Breast epithelium (tissue), 4 donors: ENCODE measurements around the gene SAMD10. TPM values are rescaled to one million over a fixed set of nuclear protein-coding genes. Genes with fewer than 3 reads are reported as not detected.

Source experiments
- DNase-seq, 2 donors: peaks; one replicate each; pipeline ENCODE4 v3.0.0-alpha.2; 2019; ENCODE audit warnings: low spot score in 2 of 2
- H3K27ac ChIP-seq, 2 donors: fragments of 200-600 bp; sonication (generic) in 1 of 2; one replicate each; pipeline ENCODE4 v1.5.1; 2016 to 2019; ENCODE audit warnings: mild to moderate bottlenecking in 1 of 2
- H3K27me3 ChIP-seq, 2 donors: fragments of 200-600 bp; sonication (generic) in 1 of 2; one replicate each; pipeline versions ENCODE4 v1.5.1 to v1.6.0; 2017 to 2019; ENCODE audit warnings: control low read depth in 1 of 2, mild to moderate bottlenecking in 1 of 2
- H3K36me3 ChIP-seq: fragments of 200-600 bp; one replicate; pipeline ENCODE4 v1.5.1; 2019
- H3K4me1 ChIP-seq, 2 donors: fragments of 200-600 bp; sonication (generic); one replicate each; pipeline ENCODE4 v1.5.1; 2016 to 2019; ENCODE audit warnings: control low read depth in 1 of 2
- H3K4me3 ChIP-seq, 3 donors: fragments of 200-600 bp; sonication (generic); 1 replicate in 2 of 3; 2 replicates in 1 of 3; pipeline ENCODE4 v1.5.1; 2016 to 2019; ENCODE audit warnings: mild to moderate bottlenecking in 3 of 3, moderate library complexity in 2 of 3
- H3K9me3 ChIP-seq, 2 donors: fragments of 200-600 bp; sonication (generic) in 1 of 2; one replicate each; pipeline ENCODE4 v1.5.1; 2016 to 2019; ENCODE audit warnings: control low read depth in 1 of 2
- POLR2A ChIP-seq: fragments of 450-650 bp; IDR thresholded peaks from one replicate; pipeline ENCODE4 v1.6.1; 2016; ENCODE audit warnings: antibody characterized with exemption, mild to moderate bottlenecking, moderate library complexity
- POLR2AphosphoS5 ChIP-seq, 3 donors: sonication (generic); formaldehyde crosslinking; IDR thresholded peaks; one replicate each; pipeline ENCODE4 v1.6.1; 2017; ENCODE audit warnings: antibody characterized with exemption in 3 of 3
- intact Hi-C: fragments of 100-400 bp; cut with DNase I; formaldehyde crosslinking; loops from one replicate; pipeline ENCODE4 v1.15.1; 2023; ENCODE audit warnings: low total_unique reads
- total RNA-seq, 3 donors: library from RNA; depleted of rRNA; stranded (reverse); fragments of >200 nt; gene quantifications; one replicate each; pipeline ENCODE4 v1.1.0, GENCODE V29; 2016
- TF ChIP-seq, protein P1 (sequence below), 3 donors: fragments of 450-650 bp; IDR thresholded peaks; one replicate each; pipeline ENCODE4 v1.5.1; 2016 to 2017; ENCODE audit warnings: antibody characterized with exemption in 3 of 3, mild to moderate bottlenecking in 3 of 3, moderate library complexity in 3 of 3

Gene SAMD10
- total RNA-seq = 1 to 10 TPM in 2 of 3 donors, under 1 TPM in 1; 0.96 to 3.3 (median 2.8) TPM

DNA sequence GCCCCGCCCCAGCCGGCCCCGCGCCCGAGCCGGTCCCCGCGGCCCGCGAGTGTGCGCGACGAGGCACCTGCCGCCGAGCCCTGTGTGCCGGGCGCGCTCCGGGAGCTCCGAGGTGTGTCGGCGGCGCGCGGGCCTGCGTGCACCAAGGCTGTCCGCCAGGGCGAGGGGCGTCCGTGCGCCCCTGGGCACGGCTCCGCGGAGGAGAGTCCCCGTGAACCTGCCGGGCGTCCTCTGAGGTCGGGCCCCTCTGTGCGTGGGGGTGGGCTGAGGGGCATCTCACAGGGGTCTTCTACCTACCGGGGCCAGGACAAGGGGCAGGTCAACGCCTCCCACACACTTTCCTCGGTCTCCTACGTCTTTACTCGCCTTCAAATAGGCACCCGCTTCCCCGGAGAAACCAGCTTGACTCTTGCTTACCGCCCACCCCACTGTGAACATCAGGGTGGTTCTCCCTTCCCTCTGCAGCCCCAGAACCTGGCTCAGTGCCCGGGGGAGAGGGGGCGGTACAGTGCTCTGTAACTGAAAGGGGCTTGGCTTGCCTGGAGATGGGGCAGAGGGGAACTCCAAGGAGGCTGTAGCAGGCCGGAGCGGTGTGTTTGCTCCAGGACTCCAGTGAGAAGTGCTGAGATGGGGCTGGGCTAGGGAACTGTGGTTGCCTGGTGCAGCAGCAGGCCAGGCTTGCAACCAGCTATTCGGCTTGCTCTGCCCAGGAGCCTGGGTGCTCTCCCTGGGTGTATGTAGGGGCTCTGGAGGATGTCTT is at the start of gene SAMD10:
Gene SAMD10, minus strand, starts transcription at position 86 of the 760 bp plus-strand sequence. CDS start 175 bp downstream, outside the sequence.
- DNase-seq = no peak
- H3K4me1 ChIP-seq = peaks cover 13 to 29% of the 10 kb centered on the region in 2 donors
- no peaks in the 10 kb centered on the region for H3K36me3 ChIP-seq
- intact Hi-C loops = loop anchor here (10.0 kb wide), 1 partner anchor 85 kb away; the partner anchor contains the start of gene DNAJC5
- H3K4me3 ChIP-seq = peak within 1 kb of the TSS; percentile 81 to 99 (median 85)
- TF ChIP-seq, protein P1, sequence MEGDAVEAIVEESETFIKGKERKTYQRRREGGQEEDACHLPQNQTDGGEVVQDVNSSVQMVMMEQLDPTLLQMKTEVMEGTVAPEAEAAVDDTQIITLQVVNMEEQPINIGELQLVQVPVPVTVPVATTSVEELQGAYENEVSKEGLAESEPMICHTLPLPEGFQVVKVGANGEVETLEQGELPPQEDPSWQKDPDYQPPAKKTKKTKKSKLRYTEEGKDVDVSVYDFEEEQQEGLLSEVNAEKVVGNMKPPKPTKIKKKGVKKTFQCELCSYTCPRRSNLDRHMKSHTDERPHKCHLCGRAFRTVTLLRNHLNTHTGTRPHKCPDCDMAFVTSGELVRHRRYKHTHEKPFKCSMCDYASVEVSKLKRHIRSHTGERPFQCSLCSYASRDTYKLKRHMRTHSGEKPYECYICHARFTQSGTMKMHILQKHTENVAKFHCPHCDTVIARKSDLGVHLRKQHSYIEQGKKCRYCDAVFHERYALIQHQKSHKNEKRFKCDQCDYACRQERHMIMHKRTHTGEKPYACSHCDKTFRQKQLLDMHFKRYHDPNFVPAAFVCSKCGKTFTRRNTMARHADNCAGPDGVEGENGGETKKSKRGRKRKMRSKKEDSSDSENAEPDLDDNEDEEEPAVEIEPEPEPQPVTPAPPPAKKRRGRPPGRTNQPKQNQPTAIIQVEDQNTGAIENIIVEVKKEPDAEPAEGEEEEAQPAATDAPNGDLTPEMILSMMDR (IDR thresholded peaks at IDR 0.05) = peak in 1 of 3 donors; percentile 51
- no peak for TF ChIP-seq POLR2AphosphoS5 (IDR thresholded peaks at IDR 0.05)
- TF ChIP-seq POLR2A = no peak
- peak within 1 kb of the TSS; percentile 85 to 92 for H3K27ac ChIP-seq
- no peaks in the 10 kb centered on the region for H3K27me3 ChIP-seq
- no peaks in the 10 kb centered on the region for H3K9me3 ChIP-seq

- TF ChIP-seq POLR2A (no peak), POLR2AphosphoS5 (IDR thresholded peaks at IDR 0.05) (no peak)
- TF ChIP-seq, protein P1 (IDR thresholded peaks at IDR 0.05) = no peak
- no peak for DNase-seq
Observed at GRCh38 chr20:64027981-64028685, 48.7 kb upstream of the SAMD10 start.

GRCh38 chr20:64025826-64026412 is 46.5 kb upstream of the SAMD10 start:
- intact Hi-C loops = no loop called here
- peaks cover 19% of the 10 kb centered on the region for H3K36me3 ChIP-seq
- H3K4me3 ChIP-seq = no peak overlapping the region
- TF ChIP-seq POLR2A (no peak), POLR2AphosphoS5 (IDR thresholded peaks at IDR 0.05) (no peak)
- TF ChIP-seq, protein P1 (IDR thresholded peaks at IDR 0.05) = no peak
- DNase-seq = no peak
- no peaks in the 10 kb centered on the region for H3K4me1 ChIP-seq
- H3K9me3 ChIP-seq = no peaks in the 10 kb centered on the region
- no peak overlapping the region for H3K27ac ChIP-seq
- no peaks in the 10 kb centered on the region for H3K27me3 ChIP-seq

More at GRCh38 chr20:64027981-64028685, 48.7 kb upstream of the SAMD10 start:
- Histone ChIP-seq H3K27me3 (no peaks in the 10 kb centered on the region), H3K36me3 (peaks cover 19% of the 10 kb centered on the region), H3K4me3 (no peak overlapping the region), H3K9me3 (no peaks in the 10 kb centered on the region), H3K27ac (no peak overlapping the region), H3K4me1 (no peaks in the 10 kb centered on the region)
- intact Hi-C loops = no loop called here

DNA sequence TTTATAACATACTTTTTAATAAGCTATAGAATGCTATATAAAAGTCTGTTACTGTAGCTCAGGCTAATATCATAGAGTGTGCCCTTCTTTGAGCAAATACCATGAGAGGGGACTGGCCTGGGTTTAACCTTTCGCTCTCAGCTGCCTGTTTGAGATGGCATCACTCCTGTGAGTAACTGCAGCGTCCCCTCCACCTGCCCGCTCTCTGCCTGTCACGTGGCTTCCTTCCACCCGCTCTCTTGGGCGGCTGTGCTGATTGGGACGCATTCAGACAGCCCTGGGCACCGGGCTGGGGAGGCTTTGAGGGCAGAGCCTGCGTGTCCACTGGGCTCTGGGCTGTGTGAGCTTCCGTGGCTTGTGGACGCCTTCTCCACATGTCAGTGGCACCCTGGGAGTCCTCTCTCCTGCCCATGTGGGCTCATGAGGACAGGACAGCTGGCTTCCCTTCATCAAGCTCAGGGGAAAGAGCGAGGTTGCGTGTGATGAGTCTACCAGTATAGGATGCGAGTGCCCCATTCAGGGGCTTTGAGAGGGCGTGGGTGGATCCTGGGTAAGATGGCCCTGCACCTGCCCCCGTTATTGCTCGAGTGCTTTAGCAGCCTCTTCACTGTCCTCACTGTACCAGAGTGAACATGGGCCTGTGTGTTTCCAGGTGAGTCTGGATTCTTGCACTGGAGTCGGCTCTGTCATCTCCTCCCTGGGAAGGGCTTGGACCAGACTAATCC is 45.8 kb upstream of the SAMD10 start:
- DNase-seq = no peak
- no peaks in the 10 kb centered on the region for H3K4me1 ChIP-seq
- no peaks in the 10 kb centered on the region for H3K9me3 ChIP-seq
- no peak overlapping the region for H3K4me3 ChIP-seq
- H3K36me3 ChIP-seq = peaks cover 19% of the 10 kb centered on the region
- intact Hi-C loops = no loop called here
- TF ChIP-seq POLR2A (no peak), POLR2AphosphoS5 (IDR thresholded peaks at IDR 0.05) (no peak)
- TF ChIP-seq, protein P1 (IDR thresholded peaks at IDR 0.05) = no peak
- H3K27me3 ChIP-seq = no peaks in the 10 kb centered on the region
- no peak overlapping the region for H3K27ac ChIP-seq
